Neural progenitor cell (in vitro differentiated cells): ENCODE measurements around the gene PCDH11Y. TPM values are rescaled to one million over a fixed set of nuclear protein-coding genes. Genes with fewer than 3 reads are reported as not detected.
"Not testable (repeated sequence)": the region's sequence is repeated elsewhere in the genome, so short reads cannot be mapped to it uniquely, and the experiment has no call there.

ENCODE experiments used
- DNase-seq: peaks from one replicate; pipeline ENCODE4 v3.0.0-alpha.2; 2016; ENCODE audit warnings: low spot score
- H2AFZ ChIP-seq: fragments of 200-600 bp; sonication (generic); replicated peaks from 2 replicates; pipeline ENCODE4 v1.6.1; 2016; ENCODE audit warnings: antibody characterized with exemption
- H3F3A ChIP-seq: fragments of 200-600 bp; sonication (generic); 2 replicates; pipeline ENCODE4 v1.6.1; 2016; ENCODE audit warnings: antibody characterized with exemption, low read depth
- H3K27ac ChIP-seq: fragments of 200-600 bp; sonication (generic); 2 replicates; pipeline ENCODE4 v1.5.1; 2016; ENCODE audit warnings: mild to moderate bottlenecking
- H3K27me3 ChIP-seq: fragments of 200-600 bp; sonication (generic); 2 replicates; pipeline ENCODE4 v1.6.1; 2016; ENCODE audit warnings: mild to moderate bottlenecking, moderate library complexity
- H3K36me3 ChIP-seq: fragments of 200-600 bp; sonication (generic); 2 replicates; pipeline ENCODE4 v1.5.1; 2016
- H3K4me1 ChIP-seq: fragments of 200-600 bp; sonication (generic); 2 replicates; pipeline ENCODE4 v1.6.1; 2016; ENCODE audit warnings: mixed run types
- H3K4me2 ChIP-seq: fragments of 200-600 bp; sonication (generic); 2 replicates; pipeline ENCODE4 v1.6.1; 2016
- H3K4me3 ChIP-seq: fragments of 200-600 bp; sonication (generic); 2 replicates; pipeline ENCODE4 v1.5.1; 2016
- H3K79me2 ChIP-seq: fragments of 200-600 bp; sonication (generic); 2 replicates; pipeline ENCODE4 v1.6.1; 2016; ENCODE audit warnings: low read depth
- H3K9ac ChIP-seq: fragments of 200-600 bp; sonication (generic); 2 replicates; pipeline ENCODE4 v1.6.1; 2016
- H3K9me3 ChIP-seq: fragments of 200-600 bp; sonication (generic); 2 replicates; pipeline ENCODE4 v1.5.1; 2016; ENCODE audit warnings: low read depth
- H4K20me1 ChIP-seq: fragments of 200-600 bp; sonication (generic); 2 replicates; pipeline ENCODE4 v1.6.1; 2016; ENCODE audit warnings: low read depth
- H3K27ac Mint-ChIP-seq: 3 replicates; pipeline ENCODE4 v1.8.0; 2021; ENCODE audit warnings: mixed read lengths
- H3K27me3 Mint-ChIP-seq: 2 replicates; pipeline ENCODE4 v1.8.0; 2022; ENCODE audit warnings: low read depth, mild to moderate bottlenecking, inconsistent platforms, moderate library complexity, mixed read lengths; ENCODE audit not compliant: insufficient read depth
- H3K36me3 Mint-ChIP-seq: 3 replicates; pipeline ENCODE4 v1.8.0; 2021; ENCODE audit warnings: mixed read lengths
- H3K4me1 Mint-ChIP-seq: 3 replicates; pipeline ENCODE4 v1.8.0; 2021; ENCODE audit warnings: mixed read lengths
- H3K4me3 Mint-ChIP-seq: 3 replicates; pipeline ENCODE4 v1.8.0; 2021; ENCODE audit warnings: mild to moderate bottlenecking, moderate library complexity, mixed read lengths
- H3K9me3 Mint-ChIP-seq: 3 replicates; pipeline ENCODE4 v1.8.0; 2020; ENCODE audit warnings: mixed read lengths
- total RNA-seq: library from RNA; depleted of rRNA; stranded (reverse); fragments of >200 nt; gene quantifications from 2 replicates; pipeline ENCODE4 v1.2.3, GENCODE V29; 2015; ENCODE audit warnings: low replicate concordance

The PCDH11Y gene
- total RNA-seq, 1 donor from 2014 or later, result 0.15 TPM

DNA sequence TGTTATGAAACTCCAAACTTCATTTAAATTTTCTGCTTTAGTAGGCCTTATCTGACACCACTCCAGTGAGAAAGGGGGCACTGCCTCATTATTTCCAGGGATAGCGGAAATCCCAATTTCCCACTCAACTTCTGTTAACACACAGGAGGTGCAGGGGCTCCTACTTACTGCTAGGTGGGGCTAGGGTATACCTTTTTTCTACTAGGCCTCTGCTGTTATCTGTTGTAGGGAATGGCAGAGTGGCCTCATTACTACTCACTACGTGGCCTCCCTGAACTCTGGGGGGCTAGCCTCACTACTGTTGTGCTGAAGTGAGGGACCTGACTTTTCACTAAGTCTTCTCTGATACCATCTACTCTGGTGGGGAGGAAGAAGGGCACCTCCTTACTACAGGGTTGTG is 215.0 kb downstream of the PCDH11Y start:
- H4K20me1 ChIP-seq, H3K27me3 ChIP-seq, H3K9me3 Mint-ChIP-seq, H3K27ac Mint-ChIP-seq, H3K9ac ChIP-seq, H3F3A ChIP-seq, DNase-seq, H3K9me3 ChIP-seq, H3K27me3 Mint-ChIP-seq, H3K4me1 ChIP-seq, H3K79me2 ChIP-seq, H3K4me3 ChIP-seq, H3K36me3 Mint-ChIP-seq, H3K4me1 Mint-ChIP-seq, H3K4me3 Mint-ChIP-seq, H3K4me2 ChIP-seq, H3K36me3 ChIP-seq, H2AFZ ChIP-seq, H3K27ac ChIP-seq: not testable (repeated sequence)

DNA sequence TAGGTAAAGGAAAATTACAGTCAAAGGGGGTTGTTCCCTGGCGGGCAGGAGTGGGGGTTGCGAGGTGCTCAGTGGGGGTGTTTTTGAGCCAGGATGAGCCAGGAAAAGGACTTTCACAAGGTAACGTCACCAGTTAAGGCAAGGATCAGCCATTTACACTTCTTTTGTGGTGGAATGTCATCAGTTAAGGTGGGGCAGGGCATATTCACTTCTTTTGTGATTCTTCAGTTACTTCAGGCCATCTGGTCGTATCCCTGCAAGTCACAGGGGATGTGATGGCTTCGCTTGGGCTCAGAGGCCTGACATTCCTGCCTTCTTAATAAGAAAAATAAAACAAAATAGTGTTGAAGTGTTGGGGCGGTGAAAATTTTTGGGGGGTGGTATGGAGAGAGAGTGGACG is 324.8 kb downstream of the PCDH11Y start:
- not testable (repeated sequence) for H3K4me3 ChIP-seq, H3K4me2 ChIP-seq, H3K36me3 Mint-ChIP-seq, H3K27ac ChIP-seq, H2AFZ ChIP-seq, H3K4me1 Mint-ChIP-seq, H3K4me3 Mint-ChIP-seq, H3K9me3 Mint-ChIP-seq, H4K20me1 ChIP-seq, H3K27me3 ChIP-seq, H3F3A ChIP-seq, H3K9ac ChIP-seq, H3K4me1 ChIP-seq, H3K79me2 ChIP-seq, DNase-seq, H3K9me3 ChIP-seq, H3K36me3 ChIP-seq, H3K27me3 Mint-ChIP-seq, H3K27ac Mint-ChIP-seq

DNA sequence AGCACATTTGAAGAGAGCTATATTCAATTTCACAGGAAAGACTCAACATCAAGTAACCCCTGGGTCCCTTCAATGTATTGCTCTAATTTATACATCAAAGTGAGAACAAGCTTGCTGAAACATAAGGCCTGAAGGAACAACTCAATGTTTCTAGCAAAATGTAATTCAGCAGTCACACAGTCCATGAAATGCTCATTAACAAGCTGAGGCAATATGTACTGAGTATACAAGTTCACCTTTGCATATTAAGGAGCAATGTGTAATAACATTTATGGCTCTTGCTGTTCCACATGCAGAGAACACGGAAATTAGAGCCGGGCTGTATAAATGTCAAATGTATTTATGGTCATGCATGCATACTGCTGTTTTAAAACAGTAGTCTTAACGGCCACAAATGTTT is 342.1 kb downstream of the PCDH11Y start:
- H3K9me3 ChIP-seq, result not testable (repeated sequence)

DNA sequence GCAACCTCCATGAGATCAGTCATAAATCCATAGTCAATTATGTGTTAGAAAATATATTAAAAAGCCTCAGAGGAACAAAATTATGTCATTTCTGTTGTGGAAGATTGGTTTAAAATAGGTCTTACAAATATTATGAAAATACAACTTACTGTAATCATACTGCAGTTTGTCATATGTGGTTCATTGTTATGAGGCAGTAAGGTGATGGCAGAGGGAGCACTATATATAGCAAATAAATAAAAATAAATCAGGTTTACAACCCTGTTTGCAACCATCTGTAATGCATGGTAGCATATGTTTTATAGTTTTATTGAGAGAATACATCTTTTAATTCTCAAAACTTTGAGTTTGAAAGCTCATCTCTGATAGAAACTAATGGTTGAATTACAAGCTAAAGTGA is 543.6 kb downstream of the PCDH11Y start:
- H3K36me3 ChIP-seq, H2AFZ ChIP-seq, H3K4me2 ChIP-seq, H3K4me1 ChIP-seq, H3K36me3 Mint-ChIP-seq, H3K9me3 ChIP-seq, H3F3A ChIP-seq, H3K4me3 ChIP-seq, H3K27me3 ChIP-seq, H3K4me1 Mint-ChIP-seq, H3K27ac Mint-ChIP-seq, H3K27me3 Mint-ChIP-seq, H3K79me2 ChIP-seq, H4K20me1 ChIP-seq, H3K27ac ChIP-seq, H3K9ac ChIP-seq, H3K4me3 Mint-ChIP-seq, H3K9me3 Mint-ChIP-seq, DNase-seq: not testable (repeated sequence)

More for the DNA sequence above, 342.1 kb downstream of the PCDH11Y start:
- not testable (repeated sequence) for H3K27me3 ChIP-seq, H3F3A ChIP-seq, H3K27me3 Mint-ChIP-seq, H3K36me3 ChIP-seq, DNase-seq, H2AFZ ChIP-seq, H3K9ac ChIP-seq, H3K4me1 Mint-ChIP-seq, H3K9me3 Mint-ChIP-seq, H3K27ac ChIP-seq, H3K4me3 Mint-ChIP-seq, H3K27ac Mint-ChIP-seq, H3K4me1 ChIP-seq, H4K20me1 ChIP-seq, H3K4me2 ChIP-seq, H3K36me3 Mint-ChIP-seq, H3K4me3 ChIP-seq, H3K79me2 ChIP-seq

DNA sequence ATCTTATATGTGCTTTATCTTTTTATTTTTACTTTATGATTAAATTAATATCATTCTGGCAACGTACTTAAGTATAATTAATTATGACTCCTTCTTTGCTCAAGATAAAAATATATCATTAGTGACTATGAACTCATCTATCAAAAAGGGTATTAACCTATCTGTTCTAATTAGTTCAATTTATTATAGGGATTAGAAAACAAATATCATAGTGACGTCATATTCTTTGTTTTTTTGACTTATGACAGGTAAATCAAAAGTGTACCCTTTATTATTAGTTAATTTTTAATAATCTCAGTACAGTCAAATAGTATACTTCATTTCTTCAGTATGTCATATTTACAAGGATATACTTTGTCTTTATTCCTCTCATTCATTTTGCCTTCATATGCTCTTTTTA is 638.5 kb downstream of the PCDH11Y start:
- not testable (repeated sequence) for H3F3A ChIP-seq, H3K36me3 Mint-ChIP-seq, H4K20me1 ChIP-seq, DNase-seq, H3K27ac Mint-ChIP-seq, H3K4me1 ChIP-seq, H3K9me3 ChIP-seq, H3K27ac ChIP-seq, H2AFZ ChIP-seq, H3K79me2 ChIP-seq, H3K4me2 ChIP-seq, H3K4me3 Mint-ChIP-seq, H3K9me3 Mint-ChIP-seq, H3K27me3 Mint-ChIP-seq, H3K36me3 ChIP-seq, H3K4me1 Mint-ChIP-seq, H3K27me3 ChIP-seq, H3K9ac ChIP-seq, H3K4me3 ChIP-seq

DNA sequence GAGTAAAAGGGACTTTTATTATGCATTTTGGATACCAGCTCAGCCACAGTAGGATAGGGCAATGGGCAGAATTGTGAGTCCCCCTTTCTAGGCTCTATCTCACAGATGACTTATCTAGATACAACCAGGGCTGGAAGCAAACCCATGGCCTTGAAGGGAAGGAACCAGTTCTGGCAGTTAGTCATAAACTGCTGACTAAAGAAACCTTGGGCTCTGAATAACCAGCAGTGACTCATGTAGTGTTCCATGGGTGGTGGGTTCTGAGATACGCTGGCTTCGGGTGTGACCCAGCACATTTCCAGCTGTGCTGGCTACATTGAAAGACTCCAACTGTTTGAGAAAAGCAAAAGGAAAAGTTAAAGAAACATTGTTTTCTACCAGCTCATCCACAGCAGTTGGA is 679.2 kb downstream of the PCDH11Y start:
- not testable (repeated sequence) for H3K9me3 Mint-ChIP-seq, DNase-seq, H3K27me3 Mint-ChIP-seq, H3K4me3 ChIP-seq, H3K27ac Mint-ChIP-seq, H3K4me2 ChIP-seq, H2AFZ ChIP-seq, H3K36me3 ChIP-seq, H3K4me1 ChIP-seq, H3K27me3 ChIP-seq, H3K4me1 Mint-ChIP-seq, H3K9ac ChIP-seq, H3K27ac ChIP-seq, H3K4me3 Mint-ChIP-seq, H3K9me3 ChIP-seq, H4K20me1 ChIP-seq, H3K36me3 Mint-ChIP-seq, H3F3A ChIP-seq, H3K79me2 ChIP-seq

DNA sequence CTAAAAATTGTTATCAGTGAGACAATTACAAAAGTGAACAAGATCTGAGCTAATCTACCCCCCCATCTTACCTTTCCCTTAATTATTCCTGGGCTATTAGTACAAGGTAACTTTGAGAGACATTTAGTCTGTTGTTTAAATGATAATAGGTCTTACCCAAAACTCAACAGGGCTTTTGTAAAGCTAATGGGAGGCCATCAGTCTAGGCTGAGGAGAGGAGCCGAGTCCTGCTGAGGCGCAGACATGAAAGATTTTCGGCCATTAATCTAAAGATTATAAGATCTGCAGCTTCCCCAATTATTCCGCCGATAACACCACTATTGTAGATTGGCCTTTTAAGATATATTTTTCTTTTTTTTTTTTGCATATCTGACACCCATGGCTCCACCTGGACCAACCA is 708.6 kb downstream of the PCDH11Y start:
- not testable (repeated sequence) for H3K4me3 ChIP-seq, H4K20me1 ChIP-seq, H3K36me3 ChIP-seq, H3K4me1 Mint-ChIP-seq, DNase-seq, H3K79me2 ChIP-seq, H3K9ac ChIP-seq, H3K4me1 ChIP-seq, H3K9me3 ChIP-seq, H3K36me3 Mint-ChIP-seq, H3K27me3 ChIP-seq, H3K27me3 Mint-ChIP-seq, H3F3A ChIP-seq, H3K4me3 Mint-ChIP-seq, H3K4me2 ChIP-seq, H3K27ac ChIP-seq, H3K9me3 Mint-ChIP-seq, H2AFZ ChIP-seq, H3K27ac Mint-ChIP-seq

DNA sequence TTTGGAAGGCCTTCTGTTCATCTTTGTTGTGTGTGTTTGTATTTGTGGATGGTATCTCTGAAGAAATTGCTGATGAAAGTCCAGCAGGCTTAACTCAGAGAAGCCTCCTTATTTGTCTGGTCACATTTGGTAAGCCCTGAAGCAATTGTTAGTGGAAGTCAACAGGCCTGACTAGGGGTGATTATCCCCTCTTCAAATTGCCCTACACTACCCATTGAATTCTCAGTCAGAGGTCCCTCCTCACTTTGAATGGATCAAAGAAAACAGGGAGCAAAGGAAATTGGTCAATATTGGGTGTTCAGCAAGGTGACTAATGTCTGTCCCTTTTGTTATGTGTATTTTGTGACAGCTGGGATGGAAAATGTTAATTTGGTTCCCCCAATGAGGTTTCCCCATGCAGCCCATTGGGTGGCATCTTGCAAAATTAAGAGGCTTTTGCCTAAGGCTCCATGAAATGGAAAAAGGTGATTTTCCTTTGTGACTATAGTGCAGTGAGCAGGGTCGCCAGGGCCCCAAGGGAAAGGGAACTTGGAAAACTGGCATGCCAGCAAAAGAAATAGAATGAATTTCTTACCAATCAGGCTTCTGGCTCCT is 709.8 kb downstream of the PCDH11Y start:
- not testable (repeated sequence) for H3K27me3 Mint-ChIP-seq, H3K9me3 Mint-ChIP-seq, H3K9me3 ChIP-seq, H2AFZ ChIP-seq, H3K4me3 Mint-ChIP-seq, H3K4me1 ChIP-seq, H3K4me1 Mint-ChIP-seq, DNase-seq, H4K20me1 ChIP-seq, H3K4me3 ChIP-seq, H3K27ac ChIP-seq, H3K4me2 ChIP-seq, H3K79me2 ChIP-seq, H3K9ac ChIP-seq, H3K36me3 Mint-ChIP-seq, H3K27me3 ChIP-seq, H3K27ac Mint-ChIP-seq, H3K36me3 ChIP-seq, H3F3A ChIP-seq
